Hindlimb muscle (tissue), 1 donor: ENCODE results near the gene SEL1L3. TPM values are rescaled to one million over a fixed set of nuclear protein-coding genes. Genes with fewer than 3 reads are reported as not detected.

Source experiments
- DNase-seq: peaks from one replicate; pipeline ENCODE4 v3.0.0-alpha.2; 2013
- polyA plus RNA-seq: library from polyadenylated mRNA; unstranded; fragments of 120-200 nt; gene quantifications from one replicate; pipeline ENCODE4 v1.2.1, GENCODE V29; 2013; ENCODE audit not compliant: insufficient read length

Gene SEL1L3
- polyA plus RNA-seq, 1 donor, result 17.2 TPM

DNA sequence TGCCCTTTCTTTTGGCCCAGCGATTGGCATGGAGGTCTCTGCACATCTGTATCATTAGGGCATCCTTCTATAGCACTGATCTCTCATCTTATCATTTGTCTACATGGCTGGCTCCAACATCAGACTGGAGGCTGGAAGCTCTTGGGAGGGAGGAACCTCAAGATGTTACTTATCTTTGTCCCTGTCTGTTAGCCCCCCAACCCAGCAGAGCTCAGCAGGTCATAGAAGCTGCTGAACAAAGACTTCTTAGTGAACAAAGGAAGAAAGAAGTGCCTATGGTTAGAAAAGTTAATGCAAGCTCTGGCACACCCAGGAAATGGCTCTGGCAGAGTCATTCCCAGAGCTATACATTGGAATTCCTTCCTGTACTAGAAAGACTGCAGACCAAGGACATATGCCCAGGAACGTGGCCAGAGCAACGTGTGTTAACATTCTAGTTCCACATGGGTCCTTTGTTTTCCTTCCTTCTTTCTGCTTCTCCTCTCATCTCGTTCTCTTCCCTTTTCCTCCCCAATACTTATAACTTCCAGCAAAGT, 74.0 kb downstream of the SEL1L3 start:
- no peak for DNase-seq

DNA sequence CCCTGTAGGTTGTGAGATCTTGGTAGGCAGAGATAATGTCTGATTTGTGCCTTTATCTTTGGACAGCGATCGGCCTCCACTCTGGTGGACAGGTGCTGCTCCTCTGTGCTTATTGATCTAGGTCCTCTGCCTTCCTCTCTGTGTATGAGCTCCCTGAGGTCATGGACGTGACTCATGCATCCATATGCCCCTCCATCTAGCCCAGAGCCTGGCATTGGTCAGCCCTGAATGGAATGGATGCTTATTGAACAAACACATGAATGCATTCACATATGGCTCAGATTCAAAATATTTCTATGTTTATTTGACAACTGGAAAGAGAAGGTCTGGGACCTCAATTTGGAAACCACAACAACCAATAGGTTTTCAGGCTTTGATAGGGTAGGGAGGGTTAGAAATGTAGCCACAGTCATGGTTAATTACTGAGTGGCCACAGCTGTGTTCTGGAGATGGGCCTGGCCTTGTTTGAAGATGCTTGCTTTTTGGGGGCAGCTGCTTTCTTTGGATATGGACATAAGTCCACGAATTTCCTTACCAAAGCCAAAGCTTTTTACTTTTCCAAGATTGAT, 76.2 kb downstream of the SEL1L3 start:
- DNase-seq, result no peak

DNA sequence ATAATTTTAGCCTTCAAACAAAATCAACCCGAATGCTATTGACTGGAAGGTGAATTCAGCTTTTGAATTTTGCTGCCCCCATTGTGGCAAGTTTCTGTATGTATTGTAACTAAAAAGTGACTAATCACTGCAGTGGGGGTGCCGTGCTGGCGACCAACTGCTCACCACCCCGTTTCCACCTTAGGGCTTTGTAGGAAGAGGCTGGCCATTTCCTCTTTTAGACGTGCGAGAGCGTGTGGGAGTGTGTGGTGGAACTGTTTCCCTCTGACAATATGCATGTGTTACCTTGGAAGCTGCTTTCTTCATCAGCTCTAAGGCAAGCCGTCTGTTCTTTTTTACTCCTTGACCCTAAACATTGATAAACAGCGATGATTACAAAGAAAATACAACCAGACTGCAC, 78.8 kb downstream of the SEL1L3 start:
- no peak for DNase-seq

DNA sequence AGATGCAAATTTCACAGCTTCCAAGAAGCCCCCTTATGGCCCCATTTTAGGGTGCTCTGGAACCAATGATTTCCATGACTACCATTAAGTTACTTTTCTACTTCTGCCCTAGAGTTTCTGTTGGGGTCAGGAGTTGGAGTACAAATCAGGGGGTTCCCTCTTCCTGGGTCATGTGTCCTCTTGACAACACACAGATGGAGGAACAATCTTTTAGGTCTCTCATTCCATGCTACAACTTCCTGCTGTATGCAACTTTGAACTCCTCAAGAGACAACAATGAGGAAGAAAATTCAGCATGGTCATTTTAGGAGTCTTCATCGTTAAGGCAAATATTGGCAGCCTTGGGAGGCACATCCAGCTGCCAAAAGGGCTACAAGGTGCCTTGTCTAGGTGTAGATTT, 79.7 kb downstream of the SEL1L3 start:
- DNase-seq, result no peak

DNA sequence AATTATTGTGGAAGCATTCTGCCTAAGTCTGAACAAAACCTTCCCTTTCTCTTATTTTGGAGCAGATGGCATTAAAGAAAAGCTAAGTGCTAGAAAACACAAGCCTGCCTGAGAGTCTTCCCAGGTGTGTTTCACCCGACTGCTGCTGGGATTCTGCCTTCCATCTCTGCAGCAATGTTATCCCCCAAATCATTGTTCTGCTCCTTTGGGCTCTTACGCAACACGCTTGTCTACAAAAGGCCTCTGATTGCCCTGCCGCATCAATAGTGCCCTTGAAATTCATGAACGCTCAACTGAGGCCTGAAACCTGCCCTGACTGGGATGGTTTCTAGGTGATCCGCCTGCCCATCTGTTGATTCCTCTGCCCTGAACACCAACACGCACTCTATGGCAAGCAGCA, 80.3 kb downstream of the SEL1L3 start:
- no peak for DNase-seq

DNA sequence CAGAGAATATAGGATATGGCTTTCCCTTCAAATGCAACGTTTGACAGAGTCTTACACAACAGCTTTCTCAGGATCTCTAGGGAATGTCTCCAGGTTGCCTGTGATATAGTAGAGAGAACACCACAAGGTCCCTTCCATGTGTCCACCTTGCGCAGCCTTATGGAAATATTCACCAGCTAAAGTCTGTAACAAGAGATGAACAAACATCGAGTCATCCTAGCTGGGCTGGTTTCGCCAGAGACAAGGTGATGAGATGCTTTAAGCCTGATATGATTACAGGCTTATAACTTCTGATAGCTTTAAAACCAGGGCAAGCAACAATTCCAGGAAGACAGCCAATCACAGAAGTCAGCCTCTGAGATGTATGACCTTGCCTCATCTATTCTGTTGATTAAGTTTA, 83.8 kb downstream of the SEL1L3 start:
- DNase-seq, result no peak

DNA sequence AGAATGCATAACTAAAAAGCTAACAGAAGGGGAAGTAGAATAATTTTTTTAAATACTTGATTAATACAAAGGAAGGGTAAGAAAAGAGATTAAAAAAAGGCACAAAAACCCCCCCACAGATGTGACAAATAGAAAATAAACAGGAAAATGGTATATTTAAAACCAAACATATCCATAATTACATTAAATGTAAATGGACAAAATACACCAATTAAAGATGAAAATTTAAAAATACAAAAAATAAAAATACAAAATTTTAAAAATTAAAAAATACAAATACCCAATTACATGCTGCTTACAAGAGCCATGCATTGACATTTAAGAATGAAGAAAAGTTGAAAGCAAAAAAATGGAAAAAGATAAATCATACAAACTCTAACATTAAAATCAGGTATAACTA, 86.0 kb downstream of the SEL1L3 start:
- DNase-seq, result no peak

DNA sequence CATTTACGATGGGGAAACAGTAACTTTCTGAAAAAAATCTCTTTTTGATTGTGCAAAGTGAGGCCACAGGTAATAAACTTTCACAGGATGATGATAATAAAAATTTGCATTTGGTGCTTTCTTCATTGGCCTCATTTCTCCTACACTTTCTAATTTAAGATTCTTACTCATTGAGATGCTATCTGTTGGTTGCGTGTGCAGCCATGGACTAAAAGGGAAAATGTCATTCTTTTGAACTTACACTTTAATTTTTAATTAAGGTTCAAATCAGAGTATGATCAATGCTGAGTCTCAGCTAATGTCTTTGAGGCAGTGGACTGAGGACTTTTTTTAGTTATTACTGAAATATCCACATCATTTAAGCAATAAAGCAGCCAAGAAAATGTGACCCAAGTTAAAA, 87.6 kb downstream of the SEL1L3 start:
- DNase-seq, result no peak

DNA sequence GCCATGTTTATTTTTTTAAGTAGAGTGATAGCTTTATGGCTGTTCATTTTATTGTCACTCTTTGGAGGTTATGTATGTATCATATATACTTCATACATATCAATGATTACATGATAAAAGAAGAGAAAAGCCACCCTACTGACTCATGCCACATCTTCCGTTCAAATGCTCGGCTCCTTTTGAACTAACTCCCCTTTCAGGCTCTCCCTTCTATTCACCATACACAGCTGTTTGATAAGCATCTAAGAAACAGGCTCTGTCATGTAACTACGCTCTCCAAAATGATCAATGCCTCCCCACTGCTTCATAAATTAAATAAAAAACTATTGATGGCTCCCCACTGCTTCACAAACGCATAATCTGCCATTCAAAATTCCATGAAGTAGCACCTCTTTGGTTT, 89.4 kb downstream of the SEL1L3 start:
- DNase-seq, result no peak

DNA sequence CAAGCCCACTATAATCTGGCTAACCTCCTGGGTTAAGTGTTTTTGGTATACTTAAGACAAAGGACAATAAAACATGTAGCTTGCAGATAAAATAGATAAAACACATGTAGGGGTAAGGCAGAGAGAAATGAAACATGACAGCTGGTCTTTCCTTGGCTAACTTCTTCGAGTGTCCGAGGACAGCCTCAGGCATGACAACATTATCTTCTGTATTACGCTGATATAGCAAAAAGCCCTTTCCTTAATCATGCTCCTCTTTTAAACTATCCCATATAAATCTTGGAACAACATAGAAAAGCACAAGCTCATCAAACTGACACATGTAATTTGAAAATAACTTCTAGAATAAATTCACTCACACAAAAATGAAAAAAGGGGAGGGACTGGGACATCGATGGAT, 91.1 kb downstream of the SEL1L3 start:
- no peak for DNase-seq

DNA sequence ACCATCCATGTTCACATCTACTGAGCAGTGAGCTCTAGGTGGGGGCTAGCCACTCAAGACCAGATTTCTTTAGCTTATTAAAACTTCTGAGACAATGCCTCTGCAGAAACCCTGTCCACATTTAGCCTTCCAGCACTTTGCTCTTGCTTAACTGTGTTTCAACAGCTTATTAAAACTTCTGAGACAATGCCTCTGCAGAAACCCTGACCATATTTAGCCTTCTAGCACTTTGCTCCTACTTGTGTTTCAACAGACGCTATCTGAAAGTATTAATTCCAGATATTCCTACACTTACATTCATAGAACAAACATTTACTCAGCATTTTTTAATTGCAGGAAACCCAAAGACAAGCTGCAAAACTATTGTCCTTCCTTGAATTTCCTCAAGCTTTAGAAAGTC, 91.9 kb downstream of the SEL1L3 start:
- DNase-seq, result no peak

DNA sequence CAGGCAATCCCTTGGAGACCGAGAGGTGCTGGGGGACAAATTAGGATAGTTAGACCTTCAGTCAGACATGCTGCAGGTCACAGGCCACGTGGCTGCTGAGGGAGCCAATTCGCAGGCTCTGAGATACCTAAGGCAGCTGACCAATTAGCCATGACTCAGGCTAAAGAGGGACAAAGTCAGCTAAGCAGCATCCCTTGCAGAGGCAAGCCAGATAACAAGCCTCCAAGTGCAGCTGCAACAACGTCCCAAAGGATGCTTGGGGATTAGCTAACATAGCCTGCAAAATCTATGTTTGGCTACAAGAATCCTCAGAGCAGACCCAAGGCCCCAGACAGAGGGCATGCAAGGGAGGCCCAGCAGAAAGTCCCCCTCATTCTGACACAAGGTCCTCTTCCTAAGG, 93.5 kb downstream of the SEL1L3 start:
- DNase-seq, result peak; percentile 48

DNA sequence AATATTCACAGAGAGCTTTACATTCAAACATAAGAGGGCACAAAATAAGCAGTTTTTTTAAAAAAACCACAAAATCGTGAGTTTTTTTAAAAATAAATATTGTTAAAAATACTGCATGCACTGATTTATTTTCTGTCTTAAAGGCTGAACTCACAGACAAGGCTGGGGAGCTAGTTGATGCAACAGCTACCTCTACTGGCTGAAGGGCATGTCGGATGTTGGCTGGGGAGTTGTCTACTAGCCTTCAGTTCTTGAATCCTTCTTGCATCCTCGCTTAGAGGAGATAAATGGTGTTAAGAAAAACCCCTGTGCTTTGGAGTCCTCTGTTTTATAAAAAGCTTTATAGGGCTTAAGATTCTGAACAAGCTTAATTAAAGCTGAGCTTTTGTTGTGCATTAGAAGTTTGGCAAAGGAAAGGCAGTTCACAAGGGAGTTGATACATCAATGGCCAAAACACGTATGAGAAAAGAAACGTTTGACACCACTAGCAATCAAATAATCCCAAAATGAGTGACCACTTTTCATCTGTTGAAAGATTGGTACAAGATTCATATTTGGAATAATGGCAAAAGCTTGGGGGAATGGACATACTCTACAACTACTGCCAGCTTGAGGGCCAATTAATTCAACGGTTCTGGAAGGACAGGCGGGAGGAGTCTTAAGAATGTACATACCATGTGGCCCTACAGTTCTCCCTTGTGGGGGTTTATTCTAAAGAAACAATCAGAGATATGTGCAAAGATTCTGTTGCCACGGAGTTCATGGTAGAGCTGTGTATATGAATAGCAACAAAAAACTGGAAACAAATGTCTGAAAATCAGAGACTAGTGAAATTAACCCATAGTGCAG, 94.7 kb downstream of the SEL1L3 start:
- DNase-seq, result peak; percentile 75

DNA sequence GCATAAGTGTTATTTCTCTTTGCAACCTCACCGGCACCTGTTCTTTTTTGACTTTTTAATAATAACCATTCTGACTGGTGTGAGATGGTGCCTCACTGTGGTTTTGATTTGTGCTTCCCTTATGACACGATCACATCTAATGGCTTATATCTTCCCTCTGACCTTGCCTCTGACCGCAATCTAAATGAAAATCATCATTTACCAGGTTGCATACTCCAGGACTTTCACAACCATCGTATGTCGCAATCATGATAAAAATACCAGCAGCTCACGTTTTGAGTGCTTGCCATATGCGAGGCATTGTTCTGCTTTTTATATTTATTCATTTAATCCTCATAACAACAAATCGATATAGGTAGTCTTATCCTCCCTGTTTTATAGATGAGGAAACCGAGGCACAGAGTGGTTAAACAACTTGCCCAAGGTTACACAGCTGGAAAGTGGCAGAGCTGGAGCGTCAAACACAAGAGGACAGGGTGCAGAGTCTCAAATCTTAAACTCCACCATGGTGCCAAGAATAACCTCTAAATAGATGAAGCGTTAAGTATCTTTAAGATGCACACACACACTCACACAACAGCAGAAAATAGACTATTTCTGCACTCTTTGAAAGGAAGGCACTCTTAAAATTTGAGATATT, 102.2 kb downstream of the SEL1L3 start:
- DNase-seq, result no peak

DNA sequence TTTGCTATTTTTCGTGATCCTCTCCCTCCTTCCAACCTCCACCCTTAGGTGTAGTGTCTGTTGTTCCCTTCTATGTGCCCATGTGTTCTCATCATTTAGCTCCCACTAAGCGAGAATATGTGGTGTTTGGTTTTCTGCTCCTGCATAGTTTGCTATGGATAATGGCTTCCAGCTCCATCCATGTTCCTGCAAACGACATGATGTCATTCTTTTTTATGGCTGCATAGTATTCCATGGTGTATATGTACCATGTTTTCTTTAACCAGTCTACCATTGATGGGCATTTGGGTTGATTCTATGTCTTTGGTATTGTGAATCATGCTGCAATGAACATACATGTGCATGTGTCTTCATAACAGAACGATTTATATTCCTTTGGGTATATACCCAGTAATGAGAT, 102.7 kb downstream of the SEL1L3 start:
- DNase-seq, result no peak

DNA sequence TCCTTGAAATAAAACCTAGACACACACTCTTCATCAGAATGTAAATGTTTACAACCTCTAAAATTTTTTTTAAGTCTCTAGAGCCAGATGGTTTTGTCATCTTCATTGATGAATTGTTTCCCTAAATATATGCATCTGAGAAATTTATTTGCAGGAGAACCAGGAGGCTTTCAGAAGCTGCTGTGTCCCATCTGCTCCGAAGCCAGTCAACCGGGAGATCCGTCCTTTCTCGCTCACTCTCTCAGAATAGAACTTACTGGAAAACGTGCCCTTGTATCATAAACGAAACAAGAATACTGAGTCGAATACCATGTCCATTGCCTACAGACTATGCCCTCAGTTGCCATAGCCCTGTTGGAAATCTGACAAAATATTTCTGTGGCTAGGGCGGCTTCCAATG, 103.7 kb downstream of the SEL1L3 start:
- DNase-seq, result no peak

DNA sequence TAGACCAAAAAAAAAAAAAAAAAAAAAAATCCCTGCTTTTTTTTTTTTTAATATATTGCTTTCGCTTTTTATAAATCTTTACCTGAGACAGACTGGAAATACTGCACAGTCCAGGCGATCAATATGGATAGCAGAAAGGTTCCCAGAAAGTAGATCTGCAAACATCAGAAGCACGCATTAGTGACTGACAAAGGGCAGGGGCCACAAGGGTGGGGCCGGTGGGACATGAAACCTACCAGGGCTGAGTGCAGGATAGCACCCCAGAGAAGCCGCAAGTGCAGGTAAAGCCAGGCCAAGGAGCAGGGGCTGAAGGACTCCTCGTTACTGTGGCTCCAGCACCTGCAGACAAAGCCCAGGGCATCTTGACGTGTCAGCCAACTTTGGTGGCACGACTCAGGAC, 105.3 kb downstream of the SEL1L3 start:
- DNase-seq, result no peak

DNA sequence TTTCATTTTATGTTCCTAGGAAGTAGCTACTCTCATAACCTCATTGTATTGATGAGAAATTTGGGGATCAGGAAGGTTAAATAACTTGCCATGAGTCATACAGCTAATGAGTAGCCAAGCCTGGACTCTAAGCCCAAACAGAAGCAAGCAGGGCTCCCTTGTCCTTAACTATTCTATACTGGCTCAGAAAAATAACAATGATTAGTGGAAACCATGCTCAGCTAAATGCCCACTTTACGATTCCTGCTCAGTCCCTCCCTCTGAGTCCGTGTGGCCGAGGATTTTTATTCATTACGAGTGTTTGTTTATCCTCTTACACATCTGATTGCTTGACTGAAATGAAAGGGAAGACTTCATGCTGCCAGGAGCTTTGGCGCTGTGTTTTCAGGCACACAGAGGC, 106.3 kb downstream of the SEL1L3 start:
- DNase-seq, result no peak

DNA sequence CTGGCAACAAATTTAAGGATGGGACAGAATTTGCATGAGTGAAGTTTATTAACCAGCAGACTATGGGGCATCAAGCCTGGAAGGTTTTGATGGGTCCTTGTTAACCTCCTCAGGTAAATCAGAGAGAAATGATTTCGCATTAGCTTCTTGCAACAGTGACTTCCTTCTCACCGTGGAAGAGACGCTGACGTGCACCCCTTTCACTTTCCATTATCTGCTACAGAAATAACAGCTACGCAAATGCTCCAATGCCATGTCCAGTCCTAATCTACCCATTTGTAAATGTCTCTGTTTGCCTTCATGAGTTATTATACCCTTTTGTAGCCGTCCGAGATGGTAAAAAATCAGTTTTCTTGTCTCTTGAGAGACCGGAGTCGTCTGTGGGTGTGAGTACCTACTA, 106.9 kb downstream of the SEL1L3 start:
- DNase-seq, result no peak

DNA sequence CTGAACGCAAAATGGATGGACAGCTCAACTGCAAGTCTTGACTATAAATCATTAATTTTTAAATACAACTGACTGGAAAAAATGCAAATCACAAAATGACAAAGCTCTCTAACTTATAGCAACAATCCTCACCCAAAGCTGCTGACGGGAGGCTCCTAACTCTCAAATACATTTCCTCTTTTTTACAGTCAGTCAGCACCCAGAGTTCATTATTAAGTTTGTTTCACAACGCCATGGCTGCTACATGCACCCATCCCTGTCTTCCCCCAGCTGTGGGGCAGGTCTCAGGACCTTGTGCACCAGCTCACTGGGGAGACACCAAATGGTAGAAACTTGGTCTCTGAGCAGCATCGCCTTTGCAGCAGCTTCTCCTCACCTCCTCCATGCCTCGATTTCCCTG, 109.5 kb downstream of the SEL1L3 start:
- no peak for DNase-seq

DNA sequence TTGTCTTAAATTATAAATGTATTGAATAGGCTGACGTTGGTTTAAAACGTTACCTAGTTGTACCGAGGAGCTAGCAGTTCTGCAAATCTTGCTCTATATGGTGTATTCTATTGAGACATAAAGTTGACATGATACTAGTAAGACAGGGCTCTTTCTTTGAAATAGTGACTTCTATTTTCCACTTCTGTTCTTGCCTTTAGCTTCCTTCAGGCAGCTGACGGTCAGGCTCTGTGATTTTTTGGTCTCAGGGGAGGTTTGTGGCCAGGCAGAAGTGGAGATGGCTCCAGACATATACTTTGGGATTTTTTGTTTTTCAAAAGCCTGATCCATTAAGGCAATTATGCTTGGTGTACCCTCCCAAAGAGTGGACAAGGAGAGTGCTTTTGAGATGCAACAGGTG, 111.9 kb downstream of the SEL1L3 start:
- DNase-seq, result no peak

DNA sequence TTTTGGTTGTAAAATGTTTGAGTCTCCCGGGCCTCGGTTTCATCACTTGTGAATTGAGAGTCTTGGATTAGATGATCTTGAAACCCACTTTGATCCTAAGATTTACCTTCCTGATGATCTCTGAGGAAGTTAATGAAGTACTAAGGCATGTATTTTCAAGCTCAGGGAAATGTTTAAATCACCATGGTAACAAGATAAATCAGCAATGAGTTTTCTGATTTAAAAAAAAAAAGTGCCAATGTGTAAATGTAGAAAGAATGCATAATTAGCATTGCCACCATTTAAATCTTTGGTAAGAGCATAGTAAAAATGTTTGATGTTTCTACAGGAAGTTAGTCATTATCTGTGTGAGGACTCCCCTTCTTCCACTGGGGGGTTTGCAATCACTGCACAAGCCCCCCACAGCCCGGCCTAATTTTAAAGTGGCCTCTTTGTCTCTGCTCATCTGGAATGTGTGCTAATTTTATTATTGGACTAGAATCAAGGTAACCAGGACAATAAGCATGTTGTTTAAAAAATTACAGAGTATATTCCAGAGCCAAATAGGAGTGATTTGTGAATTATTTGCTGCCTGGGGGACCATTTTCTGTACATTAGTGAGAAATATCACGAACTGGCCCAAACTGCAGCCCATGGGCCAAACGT, 113.5 kb downstream of the SEL1L3 start:
- DNase-seq, result no peak

DNA sequence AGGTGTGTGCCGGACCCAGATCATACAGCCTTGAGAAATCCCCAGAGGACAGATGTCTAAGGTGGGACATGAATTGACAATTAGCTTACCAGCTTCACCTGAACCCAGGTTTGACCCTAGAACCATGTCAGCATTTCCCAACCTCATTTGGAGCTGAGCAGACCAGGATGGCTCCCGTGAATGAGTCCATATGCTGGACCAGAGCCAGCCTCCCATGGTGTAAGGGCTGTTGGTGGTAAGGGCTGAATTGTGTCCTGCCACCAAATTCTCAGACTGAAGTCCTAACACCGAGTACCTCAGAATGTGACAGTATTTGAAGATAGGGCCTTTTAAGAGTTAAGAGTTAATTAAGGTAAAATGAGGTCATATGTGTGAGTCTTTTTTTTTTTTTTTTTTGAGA, 118.8 kb downstream of the SEL1L3 start:
- DNase-seq, result no peak
